Endothelial cell of umbilical vein (primary cell): Measurements from ENCODE around the gene CDH22.

Experiments
- EZH2 ChIP-seq: IDR thresholded peaks from 2 replicates; pipeline ENCODE4 v1.6.1; 2012; ENCODE audit warnings: borderline replicate concordance, low read depth, mild to moderate bottlenecking, moderate library complexity, low read length, inconsistent platforms; ENCODE audit not compliant: severe bottlenecking
- FOS ChIP-seq: IDR thresholded peaks from 2 replicates; pipeline ENCODE4 v1.6.1; 2011; ENCODE audit warnings: mild to moderate bottlenecking, low read length, moderate library complexity, borderline replicate concordance; ENCODE audit not compliant: insufficient read depth
- MAX ChIP-seq: IDR thresholded peaks from 2 replicates; pipeline ENCODE4 v1.6.1; 2011; ENCODE audit not compliant: insufficient read depth, insufficient read length
- POLR2A ChIP-seq: IDR thresholded peaks from 2 replicates; pipeline ENCODE4 v1.6.1; 2012; ENCODE audit warnings: low read depth, mild to moderate bottlenecking, control low read depth, low read length
- POLR2AphosphoS5 ChIP-seq: IDR thresholded peaks from 2 replicates; pipeline ENCODE4 v1.6.1; 2012; ENCODE audit warnings: low read depth, mild to moderate bottlenecking, control low read depth, low read length, moderate library complexity; ENCODE audit not compliant: insufficient read depth
- TF ChIP-seq, protein P1 (sequence below), 2 donors: IDR thresholded peaks; 1 replicate in 1 of 2; 2 replicates in 1 of 2; pipeline ENCODE4 v1.5.1; 2011; ENCODE audit warnings: low read length in 2 of 2, mild to moderate bottlenecking in 2 of 2, moderate library complexity in 2 of 2, control low read depth in 1 of 2, inconsistent platforms in 1 of 2, low read depth in 1 of 2; ENCODE audit not compliant: insufficient read depth in 1 of 2; ENCODE audit errors: extremely low read depth in 1 of 2

DNA sequence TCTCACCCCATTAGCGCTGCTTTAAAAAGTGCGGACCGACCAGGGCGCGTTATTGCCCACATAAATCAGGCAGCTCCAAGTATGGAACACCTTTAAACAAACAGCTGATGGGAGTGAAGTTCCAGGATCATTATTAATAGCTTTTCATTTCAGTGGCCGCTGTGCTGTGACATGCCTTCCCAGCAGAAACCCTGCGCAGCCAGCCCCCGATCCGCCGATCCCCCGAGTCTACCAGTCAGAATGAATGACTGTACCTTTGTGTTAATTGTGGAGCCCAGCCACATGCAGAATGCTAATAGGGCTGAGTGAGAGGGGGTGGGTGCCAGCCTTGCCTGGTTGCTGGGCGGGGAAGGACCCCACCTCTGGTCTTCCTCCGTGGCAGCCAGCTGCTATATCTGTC is 21.9 kb downstream of the CDH22 start:
- TF ChIP-seq, protein P1, sequence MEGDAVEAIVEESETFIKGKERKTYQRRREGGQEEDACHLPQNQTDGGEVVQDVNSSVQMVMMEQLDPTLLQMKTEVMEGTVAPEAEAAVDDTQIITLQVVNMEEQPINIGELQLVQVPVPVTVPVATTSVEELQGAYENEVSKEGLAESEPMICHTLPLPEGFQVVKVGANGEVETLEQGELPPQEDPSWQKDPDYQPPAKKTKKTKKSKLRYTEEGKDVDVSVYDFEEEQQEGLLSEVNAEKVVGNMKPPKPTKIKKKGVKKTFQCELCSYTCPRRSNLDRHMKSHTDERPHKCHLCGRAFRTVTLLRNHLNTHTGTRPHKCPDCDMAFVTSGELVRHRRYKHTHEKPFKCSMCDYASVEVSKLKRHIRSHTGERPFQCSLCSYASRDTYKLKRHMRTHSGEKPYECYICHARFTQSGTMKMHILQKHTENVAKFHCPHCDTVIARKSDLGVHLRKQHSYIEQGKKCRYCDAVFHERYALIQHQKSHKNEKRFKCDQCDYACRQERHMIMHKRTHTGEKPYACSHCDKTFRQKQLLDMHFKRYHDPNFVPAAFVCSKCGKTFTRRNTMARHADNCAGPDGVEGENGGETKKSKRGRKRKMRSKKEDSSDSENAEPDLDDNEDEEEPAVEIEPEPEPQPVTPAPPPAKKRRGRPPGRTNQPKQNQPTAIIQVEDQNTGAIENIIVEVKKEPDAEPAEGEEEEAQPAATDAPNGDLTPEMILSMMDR (IDR thresholded peaks at IDR 0.05; ENCODE audit: extremely low read depth in 1 of 2, insufficient read depth in 1 of 2, low read depth in 1 of 2, low read length in 2 of 2): no peak
- TF ChIP-seq EZH2 (no peak), POLR2AphosphoS5 (no peak), POLR2A (no peak), MAX (no peak), FOS (no peak)
